GM21528 (cell line): ENCODE measurements around the gene XRCC4.

Experiments used
- ATAC-seq: cut with Tn5 transposase; IDR thresholded peaks from one replicate; pipeline ENCODE4 v1.9.1; 2021; ENCODE audit warnings: mild to moderate bottlenecking, moderate library complexity; ENCODE audit not compliant: unreplicated experiment, low FRiP score

The XRCC4 gene

GRCh38 chr5:83169571-83170337, 92.4 kb downstream of the XRCC4 start:
- no peak for ATAC-seq

DNA sequence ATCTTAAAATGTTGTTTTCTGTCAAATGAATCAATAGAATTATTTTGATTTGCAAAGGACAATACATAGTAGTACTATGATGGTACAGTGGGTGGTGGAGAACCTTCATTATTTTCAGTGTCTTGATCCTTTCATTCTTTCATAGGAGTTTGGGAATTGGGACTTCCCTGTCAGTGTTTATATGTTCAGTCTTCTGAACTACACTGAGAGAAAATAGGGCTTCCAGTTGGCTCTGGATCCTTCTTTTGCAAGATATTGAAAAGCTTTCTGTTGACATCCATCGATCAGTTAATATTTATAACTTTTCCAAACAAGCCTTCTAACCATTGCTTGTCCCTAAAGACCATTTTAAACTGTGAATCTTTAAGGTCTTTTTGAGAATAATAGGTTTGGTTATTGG, 94.7 kb downstream of the XRCC4 start:
- ATAC-seq, result no peak

- ATAC-seq, result no peak
Measured at GRCh38 chr5:83172655-83173054, 95.3 kb downstream of the XRCC4 start.

GRCh38 chr5:83173826-83174225, 96.5 kb downstream of the XRCC4 start:
- no peak for ATAC-seq

GRCh38 chr5:83177803-83178202, 100.5 kb downstream of the XRCC4 start:
- ATAC-seq, result no peak

DNA sequence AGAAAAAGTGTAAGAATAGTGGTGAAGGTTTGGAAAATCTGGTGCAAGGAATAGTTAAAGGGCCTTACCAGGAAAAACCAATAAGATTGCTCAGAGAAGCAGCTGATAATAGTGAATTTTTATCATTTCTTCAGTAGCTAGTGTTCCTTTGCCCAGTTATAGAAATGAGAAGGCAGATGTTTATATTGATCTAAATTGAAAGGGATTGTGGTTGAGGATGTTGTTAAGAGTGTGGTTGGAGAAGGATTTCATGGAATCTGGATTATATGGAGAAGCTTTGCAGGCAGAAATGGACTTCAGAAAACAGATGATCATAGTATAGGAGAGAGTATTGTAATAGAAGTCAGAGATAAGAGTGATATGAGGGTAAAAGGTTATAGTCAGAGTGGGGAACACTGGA, 102.6 kb downstream of the XRCC4 start:
- no peak for ATAC-seq

DNA sequence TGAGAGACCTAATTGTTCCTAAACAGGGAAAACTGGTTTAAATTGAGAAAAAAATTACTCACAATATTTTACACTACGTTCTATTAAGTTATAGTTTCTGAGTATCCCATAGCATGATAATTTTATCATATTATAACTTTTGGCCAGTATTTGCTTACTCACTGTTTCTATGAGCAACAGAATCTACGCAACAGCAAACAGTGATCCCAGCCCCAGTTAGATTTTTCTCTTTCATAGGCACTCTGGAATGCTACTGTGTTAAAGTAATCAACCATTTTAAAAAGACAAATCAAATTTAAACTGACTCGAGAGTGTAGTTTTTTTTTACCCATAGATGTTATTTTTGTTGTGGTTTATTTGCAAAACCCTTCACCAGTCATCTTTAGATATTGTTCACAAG, 107.2 kb downstream of the XRCC4 start:
- no peak for ATAC-seq

DNA sequence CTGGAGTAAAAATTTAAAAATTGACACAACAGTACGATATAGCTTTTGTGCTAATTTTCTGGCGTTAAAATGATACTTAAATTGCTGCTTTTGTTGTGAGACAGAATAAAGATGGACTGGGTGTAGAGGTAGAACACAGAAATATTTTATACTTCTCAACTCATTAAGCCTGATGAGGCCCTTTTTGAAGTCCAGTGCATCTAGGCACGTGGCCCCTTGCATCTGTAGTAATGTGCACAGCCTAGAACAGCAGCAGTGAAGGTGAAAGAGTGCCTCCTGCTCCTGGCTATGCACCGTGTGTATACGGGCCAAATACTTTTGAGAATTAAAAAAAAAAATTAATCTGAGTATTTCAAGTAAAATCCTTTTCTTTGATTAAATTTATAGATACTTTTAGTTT, 115.6 kb downstream of the XRCC4 start:
- no peak for ATAC-seq

GRCh38 chr5:83197326-83197967, 120.1 kb downstream of the XRCC4 start:
- ATAC-seq, result no peak

DNA sequence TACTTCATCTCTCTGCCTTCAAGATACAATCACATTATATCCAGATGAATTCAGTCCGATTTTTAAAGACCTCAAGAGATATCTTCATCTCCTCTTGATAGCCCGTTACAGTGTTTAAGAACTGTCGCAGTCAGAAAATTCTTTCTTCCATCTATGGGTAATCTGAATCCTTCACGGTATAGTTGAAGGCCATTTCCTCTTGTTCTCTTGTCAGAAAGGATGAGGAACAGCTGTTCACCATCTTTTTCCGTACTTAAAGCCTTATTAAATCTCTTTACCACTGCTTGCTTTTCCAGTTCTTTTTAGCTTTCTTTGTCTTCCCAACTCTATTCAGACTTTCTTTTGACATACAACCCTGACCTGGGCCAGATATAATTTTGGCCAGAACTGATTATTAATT, 121.8 kb downstream of the XRCC4 start:
- ATAC-seq, result no peak

DNA sequence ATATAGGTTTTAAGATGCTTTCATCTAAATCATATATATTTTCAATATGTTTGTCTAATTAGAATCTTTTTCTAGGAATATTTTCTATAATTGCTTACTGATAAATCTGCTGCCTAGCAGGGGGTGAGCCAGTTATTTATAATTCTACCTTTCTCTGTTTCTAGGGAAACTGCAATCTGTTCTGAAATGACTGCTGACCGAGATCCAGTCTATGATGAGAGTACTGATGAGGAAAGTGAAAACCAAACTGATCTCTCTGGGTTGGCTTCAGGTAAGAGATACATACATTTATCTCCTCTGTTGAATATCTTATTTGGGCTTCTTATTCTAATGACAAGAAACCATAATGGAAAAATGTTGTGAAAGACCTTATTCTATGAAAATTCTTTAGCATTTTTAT, 127.3 kb downstream of the XRCC4 start:
- no peak for ATAC-seq

- ATAC-seq, result no peak
Measured at GRCh38 chr5:83209963-83210362, 132.6 kb downstream of the XRCC4 start.

DNA sequence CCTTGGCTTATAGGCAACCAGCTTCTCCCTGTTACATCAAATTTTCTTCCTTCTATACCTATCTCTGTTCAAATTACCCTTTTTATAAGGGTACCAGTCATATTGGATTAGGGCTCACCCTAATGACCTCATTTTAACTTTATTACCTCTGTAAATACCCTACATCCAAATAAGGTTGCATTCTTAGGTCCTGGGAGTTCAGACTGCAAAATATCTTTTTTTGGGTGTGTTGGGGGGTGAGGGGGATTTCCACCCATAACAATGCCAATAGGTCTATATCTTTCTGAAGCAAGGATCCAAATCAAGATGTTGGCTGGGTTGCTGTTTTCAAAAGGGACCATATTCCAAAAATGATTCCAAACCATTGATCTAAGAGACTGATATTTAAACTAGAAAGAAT, 141.7 kb downstream of the XRCC4 start:
- ATAC-seq, result no peak

DNA sequence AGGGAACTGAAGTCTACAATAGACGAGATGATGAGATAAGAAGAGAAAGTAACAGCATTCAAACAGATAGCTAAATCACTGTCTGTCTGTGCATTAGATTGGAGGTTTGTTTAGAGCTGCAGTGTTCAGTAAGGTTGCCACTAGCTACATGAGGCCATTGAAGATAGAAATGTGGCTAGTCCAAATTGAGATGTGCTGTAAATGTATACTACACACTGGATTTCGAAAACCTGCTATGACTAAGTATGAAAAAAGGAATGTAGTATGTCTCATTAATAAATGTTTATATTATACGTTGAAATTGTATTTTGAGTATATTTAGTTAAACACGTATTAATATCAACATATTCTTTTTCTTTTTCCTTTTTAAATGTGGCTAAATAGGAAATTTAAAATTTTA, 142.1 kb downstream of the XRCC4 start:
- no peak for ATAC-seq

- no peak for ATAC-seq
Measured at GRCh38 chr5:83220331-83220730, 143.0 kb downstream of the XRCC4 start.

DNA sequence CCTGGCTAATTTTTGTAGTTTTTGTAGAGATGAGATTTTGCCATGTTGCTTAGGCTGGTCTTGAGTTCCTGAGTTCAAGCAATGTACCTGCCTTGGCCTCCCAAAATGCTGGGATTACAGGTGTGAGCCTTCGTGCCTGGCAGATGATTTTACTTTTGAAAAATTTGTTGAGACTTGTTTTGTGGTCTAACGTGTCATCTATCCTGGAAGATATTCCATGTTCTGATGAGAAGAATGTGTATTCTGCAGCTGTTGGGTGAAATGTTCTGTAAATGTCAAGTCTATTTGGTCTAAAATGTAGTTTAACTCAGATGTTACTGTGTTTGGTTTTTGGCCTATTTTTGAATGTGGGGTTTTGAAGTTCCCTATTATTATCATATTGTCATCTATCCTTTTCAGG, 145.6 kb downstream of the XRCC4 start:
- no peak for ATAC-seq

- ATAC-seq, result no peak
Measured at GRCh38 chr5:83227611-83228010, 150.3 kb downstream of the XRCC4 start.

DNA sequence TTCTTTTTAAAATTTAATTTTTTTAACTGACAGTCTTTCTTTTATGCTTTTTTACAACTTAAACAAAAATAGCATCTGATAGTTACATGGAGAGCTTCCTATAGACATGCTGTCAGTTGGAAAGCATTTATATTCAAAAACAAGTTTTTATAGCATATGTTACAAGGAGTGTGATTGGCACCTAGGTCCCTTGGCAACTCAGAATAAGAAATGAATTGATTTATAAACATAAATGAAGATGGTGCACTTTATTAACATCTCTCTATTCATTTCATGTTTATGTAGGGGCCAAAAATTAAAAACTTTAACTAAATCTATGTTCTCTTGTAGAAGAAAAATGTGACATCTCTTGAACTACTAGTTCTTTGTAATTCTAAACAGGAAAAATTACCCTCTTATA, 153.2 kb downstream of the XRCC4 start:
- no peak for ATAC-seq

GRCh38 chr5:83244516-83244915, 167.2 kb downstream of the XRCC4 start:
- no peak for ATAC-seq

GRCh38 chr5:83245037-83245436, 167.7 kb downstream of the XRCC4 start:
- no peak for ATAC-seq

- no peak for ATAC-seq
Measured at GRCh38 chr5:83246071-83246470, 168.7 kb downstream of the XRCC4 start.

GRCh38 chr5:83249156-83249555, 171.8 kb downstream of the XRCC4 start:
- no peak for ATAC-seq
